Activated CD4-positive, alpha-beta memory T cell treated with anti-CD3 and anti-CD28 coated beads, Interleukin-2, amount 10 ng/mL, durations not matched to agents 7 days and 5 days (primary cell): ENCODE data around the gene AIF1L. TPM values are rescaled to one million over a fixed set of nuclear protein-coding genes. Genes with fewer than 3 reads are reported as not detected.
"Not testable (repeated sequence)": the region's sequence is repeated elsewhere in the genome, so short reads cannot be mapped to it uniquely, and the experiment has no call there.

Source experiments
- CTCF ChIA-PET: fragments of 350-600 bp; sonication (Branson Sonifier 250); formaldehyde crosslinking; loops from one replicate; lab custom pipeline; 2021; ENCODE audit warnings: antibody characterized with exemption, inconsistent platforms; lab: Charles Lee
- POLR2A ChIA-PET: fragments of 350-600 bp; sonication (Branson Sonifier 250); formaldehyde crosslinking; loops from one replicate; lab custom pipeline; 2021; ENCODE audit warnings: antibody characterized with exemption; lab: Charles Lee
- DNase-seq: peaks from one replicate; pipeline ENCODE4 v3.0.0-alpha.2; 2020
- H3K27ac Mint-ChIP-seq: one replicate; pipeline ENCODE4 v1.8.0; 2021; ENCODE audit warnings: mild to moderate bottlenecking, mixed read lengths
- H3K27me3 Mint-ChIP-seq: one replicate; pipeline ENCODE4 v1.8.0; 2021; ENCODE audit warnings: mixed read lengths
- H3K36me3 Mint-ChIP-seq: one replicate; pipeline ENCODE4 v1.8.0; 2021; ENCODE audit warnings: low read depth, mixed read lengths
- H3K4me1 Mint-ChIP-seq: one replicate; pipeline ENCODE4 v1.8.0; 2021; ENCODE audit warnings: mixed read lengths
- H3K4me3 Mint-ChIP-seq: one replicate; pipeline ENCODE4 v1.8.0; 2021; ENCODE audit warnings: mild to moderate bottlenecking, mixed read lengths
- H3K9me3 Mint-ChIP-seq: one replicate; pipeline ENCODE4 v1.8.0; 2021; ENCODE audit warnings: mixed read lengths
- total RNA-seq, 2 experiments: library from RNA; stranded (reverse); gene quantifications; one replicate each; pipeline ENCODE4 v1.2.3, GENCODE V29; 2021

The AIF1L gene
- total RNA-seq, 2 experiments from 2014 or later, result 0.30 to 0.50 TPM

DNA sequence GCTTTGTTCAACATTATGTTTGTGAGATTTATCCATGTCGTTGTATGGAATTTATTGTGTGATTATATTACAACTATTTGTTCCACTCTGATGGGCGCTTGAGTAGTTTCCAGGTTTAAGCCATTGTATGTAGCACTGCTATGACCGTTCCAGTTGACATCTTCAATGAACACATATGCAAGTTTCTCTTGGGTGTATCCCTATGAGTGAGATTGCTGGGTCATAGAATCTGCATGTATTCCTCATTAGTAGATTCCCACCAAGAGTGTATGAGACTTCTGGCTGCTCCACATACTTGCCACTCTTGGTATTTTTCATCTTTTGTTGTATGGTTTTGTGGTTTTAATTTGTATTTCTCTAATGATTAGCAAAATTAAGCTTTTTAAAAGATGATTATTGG is 51.9 kb downstream of the AIF1L start:
- no peak for DNase-seq
- CTCF ChIA-PET, result no interaction called here
- POLR2A ChIA-PET, result interaction anchor here (1.5 kb wide), 1 partner anchor 23 kb away, joined by 3 read pairs; the partner anchor contains the start of gene NUP214
- Mint-ChIP-seq H3K36me3 (peaks cover 70% of the 10 kb centered on the region), H3K4me1 (no peaks in the 10 kb centered on the region), H3K9me3 (no peaks in the 10 kb centered on the region), H3K27ac (no peak overlapping the region), H3K4me3 (no peak overlapping the region), H3K27me3 (no peaks in the 10 kb centered on the region)

DNA sequence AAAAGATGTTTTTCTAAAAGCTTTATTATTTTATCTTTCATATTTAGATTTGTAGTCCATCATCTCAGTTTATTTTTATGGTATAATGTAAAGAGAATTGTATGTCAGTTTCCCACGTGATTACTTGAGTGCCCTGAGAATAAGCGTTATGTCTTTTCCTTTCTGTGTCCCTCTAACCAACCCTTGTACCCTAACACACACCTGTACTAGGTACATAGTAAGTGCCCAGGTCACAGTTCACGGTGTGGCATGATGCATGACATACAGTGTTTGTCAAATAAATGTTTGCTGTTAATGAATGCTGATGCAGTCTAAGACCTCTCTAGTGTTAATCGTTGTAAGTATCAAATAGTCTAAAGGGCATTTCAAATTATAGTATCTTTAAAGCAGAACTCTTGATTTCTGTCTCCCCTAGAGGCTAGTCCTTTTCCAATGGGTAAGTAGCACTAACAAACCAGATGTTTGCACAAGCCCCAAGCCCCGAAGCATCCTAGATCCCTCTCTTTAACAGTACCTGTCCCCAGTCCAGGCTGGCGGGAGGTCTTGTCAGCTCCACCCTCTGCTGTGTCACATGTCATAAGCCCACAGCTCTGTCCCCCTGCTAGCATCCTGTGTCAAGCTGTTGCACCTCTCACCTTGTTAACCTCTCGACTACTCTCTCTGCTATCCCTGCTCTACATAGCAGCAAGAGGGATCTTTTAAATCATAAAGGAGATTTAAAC is 52.8 kb downstream of the AIF1L start:
- DNase-seq, result no peak
- Mint-ChIP-seq H3K27ac (no peak overlapping the region), H3K4me3 (no peak overlapping the region), H3K36me3 (peaks cover 70% of the 10 kb centered on the region), H3K4me1 (no peaks in the 10 kb centered on the region), H3K9me3 (no peaks in the 10 kb centered on the region), H3K27me3 (no peaks in the 10 kb centered on the region)
- ChIA-PET POLR2A (interaction anchor here (1.2 to 1.5 kb wide), 2 partner anchors 24 kb away, joined by 3 read pairs; partner anchors contain the start of gene NUP214), CTCF (no interaction called here)

- peaks cover 70% of the 10 kb centered on the region for H3K36me3 Mint-ChIP-seq
- H3K4me1 Mint-ChIP-seq, result no peaks in the 10 kb centered on the region
- POLR2A ChIA-PET, result interaction anchor here (1.2 kb wide), 1 partner anchor 24 kb away, joined by 3 read pairs; the partner anchor contains the start of gene NUP214
- DNase-seq, result no peak
- H3K4me3 Mint-ChIP-seq, result no peak overlapping the region
- CTCF ChIA-PET, result no interaction called here
- H3K27ac Mint-ChIP-seq, result no peak overlapping the region
- no peaks in the 10 kb centered on the region for H3K27me3 Mint-ChIP-seq
- no peaks in the 10 kb centered on the region for H3K9me3 Mint-ChIP-seq
Measured at GRCh38 chr9:131149688-131150053, 53.3 kb downstream of the AIF1L start.

DNA sequence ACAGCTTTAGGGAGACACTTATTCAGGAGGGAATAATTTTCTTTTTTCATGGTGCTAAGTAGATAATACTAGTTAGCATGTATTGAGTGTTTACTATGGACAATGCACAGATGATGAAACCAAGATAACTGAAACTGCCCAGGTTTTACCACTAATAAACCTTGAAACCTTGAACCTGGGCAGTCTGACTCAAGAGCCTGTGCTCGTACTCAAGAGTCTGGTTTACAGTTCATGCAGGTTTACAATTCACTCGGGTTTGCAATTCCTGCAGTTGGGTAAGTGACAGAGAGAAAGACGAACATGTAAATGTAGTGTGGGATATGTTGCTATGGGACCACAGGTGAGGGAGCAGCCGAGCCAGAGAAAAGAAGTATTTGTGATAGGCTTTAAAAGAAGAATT is 57.3 kb downstream of the AIF1L start:
- peaks cover 63% of the 10 kb centered on the region for H3K36me3 Mint-ChIP-seq
- POLR2A ChIA-PET, result interaction anchor here (1.1 kb wide), 1 partner anchor 28 kb away, joined by 3 read pairs; the partner anchor contains the start of gene NUP214
- CTCF ChIA-PET, result no interaction called here
- no peak overlapping the region for H3K4me3 Mint-ChIP-seq
- DNase-seq, result no peak
- no peaks in the 10 kb centered on the region for H3K27me3 Mint-ChIP-seq
- no peaks in the 10 kb centered on the region for H3K4me1 Mint-ChIP-seq
- no peaks in the 10 kb centered on the region for H3K9me3 Mint-ChIP-seq
- H3K27ac Mint-ChIP-seq, result no peak overlapping the region

DNA sequence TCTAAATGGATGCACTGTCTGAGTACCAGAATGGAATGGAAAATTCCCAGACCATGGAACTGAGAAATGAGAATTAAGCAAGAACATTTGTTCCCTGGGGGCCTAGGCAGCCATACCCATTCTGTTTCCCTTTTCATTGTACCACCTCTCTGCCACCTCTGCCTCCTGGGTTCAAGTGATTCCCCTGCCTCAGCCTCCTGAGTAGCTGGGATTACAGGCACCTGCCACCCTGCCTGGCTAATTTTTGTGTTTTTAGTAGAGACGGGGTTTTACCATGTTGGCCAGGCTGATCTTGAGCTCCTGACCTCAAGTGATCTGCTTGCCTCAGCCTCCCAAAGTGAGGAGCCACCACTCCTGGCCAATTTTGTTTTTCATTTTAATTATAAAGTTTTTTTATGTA is 62.3 kb downstream of the AIF1L start:
- POLR2A ChIA-PET, H3K4me1 Mint-ChIP-seq, CTCF ChIA-PET, H3K4me3 Mint-ChIP-seq, H3K27ac Mint-ChIP-seq, H3K27me3 Mint-ChIP-seq, DNase-seq, H3K9me3 Mint-ChIP-seq: not testable (repeated sequence)
- H3K36me3 Mint-ChIP-seq, result peaks cover 44% of the 10 kb centered on the region

GRCh38 chr9:131160416-131161112 is 64.2 kb downstream of the AIF1L start:
- no peaks in the 10 kb centered on the region for H3K9me3 Mint-ChIP-seq
- ChIA-PET POLR2A (no interaction called here), CTCF (no interaction called here)
- DNase-seq, result no peak
- no peaks in the 10 kb centered on the region for H3K27me3 Mint-ChIP-seq
- H3K36me3 Mint-ChIP-seq, result peaks cover 37% of the 10 kb centered on the region
- no peak overlapping the region for H3K4me3 Mint-ChIP-seq
- H3K4me1 Mint-ChIP-seq, result no peaks in the 10 kb centered on the region
- H3K27ac Mint-ChIP-seq, result no peak overlapping the region

- Mint-ChIP-seq H3K9me3 (no peaks in the 10 kb centered on the region), H3K4me3 (no peak overlapping the region), H3K4me1 (no peaks in the 10 kb centered on the region), H3K36me3 (peaks cover 39% of the 10 kb centered on the region), H3K27ac (no peak overlapping the region), H3K27me3 (no peaks in the 10 kb centered on the region)
- DNase-seq, result no peak
- CTCF ChIA-PET, result interaction anchor here (1.2 kb wide), 1 partner anchor 115 kb away, joined by 3 read pairs; no protein-coding TSS in a partner anchor
- POLR2A ChIA-PET, result no interaction called here
Measured at GRCh38 chr9:131161585-131161984, 65.3 kb downstream of the AIF1L start.

- Mint-ChIP-seq H3K27me3 (no peaks in the 10 kb centered on the region), H3K36me3 (peaks cover 42% of the 10 kb centered on the region), H3K4me3 (no peak overlapping the region), H3K4me1 (no peaks in the 10 kb centered on the region), H3K9me3 (no peaks in the 10 kb centered on the region), H3K27ac (no peak overlapping the region)
- DNase-seq, result no peak
- ChIA-PET POLR2A (no interaction called here), CTCF (interaction anchor here (0.9 to 1.0 kb wide), 2 partner anchors 15 to 174 kb away, joined by 3 read pairs; no protein-coding TSS in a partner anchor)
Measured at GRCh38 chr9:131162886-131163285, 66.6 kb downstream of the AIF1L start.

DNA sequence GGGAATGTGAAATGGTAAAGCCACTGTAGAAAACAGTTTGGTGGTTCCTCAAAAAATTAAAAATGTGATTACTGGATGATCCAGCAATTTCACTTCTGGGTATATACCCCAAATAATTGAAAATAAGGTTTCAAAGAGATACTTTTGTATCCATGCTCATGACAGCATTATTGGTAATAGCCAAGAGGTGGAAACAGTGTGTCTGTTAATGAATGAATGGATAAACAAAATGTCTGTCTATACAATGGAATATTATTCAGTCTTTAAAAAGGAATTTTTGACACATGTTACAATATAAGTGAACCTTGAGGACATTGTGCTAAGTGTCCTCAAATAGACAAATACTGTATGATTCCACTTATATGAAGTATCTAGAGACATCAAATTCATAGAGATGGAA is 69.2 kb downstream of the AIF1L start:
- H3K27me3 Mint-ChIP-seq, result no peaks in the 10 kb centered on the region
- no peaks in the 10 kb centered on the region for H3K4me1 Mint-ChIP-seq
- no peak for DNase-seq
- CTCF ChIA-PET, result interaction anchor here (1.1 kb wide), 1 partner anchor 171 kb away, joined by 3 read pairs; no protein-coding TSS in a partner anchor
- no peak overlapping the region for H3K4me3 Mint-ChIP-seq
- H3K27ac Mint-ChIP-seq, result no peak overlapping the region
- H3K9me3 Mint-ChIP-seq, result no peaks in the 10 kb centered on the region
- POLR2A ChIA-PET, result interaction anchor here (1.5 kb wide), 1 partner anchor 11 kb away, joined by 3 read pairs; no protein-coding TSS in a partner anchor
- peaks cover 39% of the 10 kb centered on the region for H3K36me3 Mint-ChIP-seq

DNA sequence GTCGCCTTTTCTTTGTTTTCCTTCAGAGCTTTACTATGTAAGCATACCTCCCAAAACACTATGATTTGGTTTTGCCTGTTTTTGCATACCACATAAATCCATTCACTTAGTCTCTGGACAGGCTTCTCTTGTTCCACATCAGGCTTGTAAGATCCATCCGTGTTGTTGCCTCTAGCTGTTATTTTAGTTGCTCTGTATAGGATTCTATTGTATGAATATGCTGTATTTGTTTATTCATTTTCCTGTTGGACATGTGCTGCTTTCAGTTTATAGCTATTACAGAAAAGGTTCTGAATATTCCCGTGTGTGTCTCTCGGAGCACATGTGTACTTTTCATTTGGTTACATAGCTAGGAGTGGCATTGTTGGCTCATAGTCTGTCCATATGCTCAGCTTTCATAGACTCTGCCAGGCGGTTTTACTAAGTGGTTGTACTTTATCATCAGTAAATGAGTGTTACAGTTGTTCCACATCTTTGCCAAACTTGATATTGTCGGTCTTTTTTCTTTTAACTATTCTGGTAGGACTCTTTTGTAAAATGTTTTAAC is 70.9 kb downstream of the AIF1L start:
- CTCF ChIA-PET, result interaction anchor here (0.5 to 1.9 kb wide), 4 partner anchors 10 to 169 kb away, joined by 3 to 9 read pairs (median 6); no protein-coding TSS in a partner anchor
- Mint-ChIP-seq H3K9me3 (no peaks in the 10 kb centered on the region), H3K4me1 (no peaks in the 10 kb centered on the region), H3K4me3 (no peak overlapping the region), H3K27ac (no peak overlapping the region), H3K27me3 (no peaks in the 10 kb centered on the region), H3K36me3 (peaks cover 49% of the 10 kb centered on the region)
- POLR2A ChIA-PET, result interaction anchor here (1.0 kb wide), 1 partner anchor 154 kb away, joined by 3 read pairs; no protein-coding TSS in a partner anchor
- no peak for DNase-seq

GRCh38 chr9:131167936-131168335 is 71.6 kb downstream of the AIF1L start:
- CTCF ChIA-PET, result interaction anchor here (1.8 to 1.9 kb wide), 2 partner anchors 12 to 169 kb away, joined by 5 to 6 read pairs; no protein-coding TSS in a partner anchor
- H3K4me1 Mint-ChIP-seq, result no peaks in the 10 kb centered on the region

DNA sequence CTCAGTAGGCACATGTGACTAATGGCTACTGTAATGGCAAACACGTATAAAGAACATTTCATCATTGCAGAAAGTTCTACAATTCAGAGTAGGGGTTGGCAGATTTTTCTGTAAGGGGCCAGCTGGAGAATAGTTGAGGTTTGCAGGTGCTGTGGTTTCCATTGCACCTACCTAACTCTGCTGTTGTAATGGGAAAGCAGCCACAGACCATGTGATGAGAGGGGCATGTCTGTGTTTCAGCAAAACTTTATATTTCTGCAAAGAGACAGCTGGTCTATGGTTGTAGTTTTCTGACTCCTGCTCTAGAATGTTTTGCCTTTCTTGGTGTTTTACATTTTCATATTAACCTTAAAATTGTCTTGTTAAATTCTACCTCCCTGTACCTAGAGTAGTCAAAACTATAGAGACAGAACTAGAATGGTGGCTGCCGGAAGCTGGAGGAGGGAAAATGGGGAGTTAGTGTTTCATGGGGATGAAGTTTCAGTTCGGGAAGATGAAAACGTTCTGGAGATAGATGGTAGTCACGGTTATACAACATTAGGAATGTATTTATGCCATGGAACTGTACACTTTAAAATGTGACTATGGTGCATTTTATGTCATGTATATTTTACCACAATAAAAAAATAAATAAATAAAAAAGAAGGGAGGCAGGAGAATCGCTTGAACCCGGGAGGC is 73.4 kb downstream of the AIF1L start:
- ChIA-PET CTCF (interaction anchor here (0.5 to 1.7 kb wide), 2 partner anchors 10 to 151 kb away, joined by 3 to 5 read pairs; no protein-coding TSS in a partner anchor), POLR2A (no interaction called here)
- H3K27me3 Mint-ChIP-seq, result no peaks in the 10 kb centered on the region
- no peak overlapping the region for H3K27ac Mint-ChIP-seq
- H3K4me3 Mint-ChIP-seq, result no peak overlapping the region
- H3K36me3 Mint-ChIP-seq, result peaks cover 49% of the 10 kb centered on the region
- no peaks in the 10 kb centered on the region for H3K9me3 Mint-ChIP-seq
- no peaks in the 10 kb centered on the region for H3K4me1 Mint-ChIP-seq
- DNase-seq, result no peak

More at GRCh38 chr9:131167936-131168335, 71.6 kb downstream of the AIF1L start:
- peaks cover 51% of the 10 kb centered on the region for H3K36me3 Mint-ChIP-seq
- H3K9me3 Mint-ChIP-seq, result no peaks in the 10 kb centered on the region
- POLR2A ChIA-PET, result interaction anchor here (1.0 kb wide), 1 partner anchor 153 kb away, joined by 3 read pairs; no protein-coding TSS in a partner anchor
- H3K4me3 Mint-ChIP-seq, result no peak overlapping the region
- H3K27me3 Mint-ChIP-seq, result no peaks in the 10 kb centered on the region
- DNase-seq, result no peak
- H3K27ac Mint-ChIP-seq, result no peak overlapping the region
